ENCODE data around the gene DDX20. TPM values are rescaled to one million over a fixed set of nuclear protein-coding genes. Genes with fewer than 3 reads are reported as not detected.

Gene DDX20
- total and polyA plus RNA-seq, 2 experiments from 2014 or later = 11.5 to 24.2 TPM

DNA sequence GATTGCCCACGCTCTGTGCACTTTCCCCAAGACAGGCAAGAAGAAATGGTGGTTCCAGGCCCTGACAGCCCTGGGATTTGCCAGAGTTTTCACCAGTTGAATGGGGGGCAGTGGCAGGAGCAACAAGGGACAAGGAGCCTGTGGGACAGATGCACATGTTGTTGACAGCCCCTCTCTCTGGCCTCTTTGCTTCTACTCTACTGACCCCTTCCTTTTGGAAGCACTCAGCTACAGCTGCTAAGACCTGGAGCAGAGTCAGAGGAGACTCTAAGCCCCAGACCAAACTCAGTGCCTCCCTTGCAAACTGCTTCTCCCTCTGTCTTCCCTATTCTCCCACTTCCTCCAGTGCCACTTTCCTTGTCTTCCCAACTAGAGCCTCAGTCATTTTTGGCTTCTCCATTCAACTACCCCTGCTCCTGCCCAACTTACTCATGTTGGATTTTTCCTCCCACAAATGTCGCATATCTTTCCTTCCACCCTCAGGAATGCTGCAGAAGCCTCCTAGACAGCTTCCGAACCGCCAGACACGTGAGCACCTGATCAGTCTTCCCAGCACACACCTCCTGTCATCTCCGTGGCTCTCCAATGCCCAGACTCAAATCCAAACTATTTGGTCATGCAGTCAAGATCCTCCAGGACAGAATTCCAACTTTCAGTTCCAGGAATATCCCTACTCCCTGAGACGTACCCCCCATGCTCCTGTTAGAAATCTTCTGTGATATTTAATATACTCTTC lies 25.6 kb upstream of the DDX20 start:
- in situ Hi-C loops (cut with MboI) = no loop called here
- Histone ChIP-seq H3K9me3 (ENCODE audit: low read depth) (no peaks in the 10 kb centered on the region), H3K9ac (no peak overlapping the region), H3K27me3 (replicated peaks; ENCODE audit: insufficient read depth) (no peaks in the 10 kb centered on the region), H3F3A (ENCODE audit: insufficient read depth) (no peaks in the 10 kb centered on the region), H3K27ac (no peak overlapping the region), H3K4me3 (no peak overlapping the region), H3K79me2 (ENCODE audit: insufficient read depth) (no peaks in the 10 kb centered on the region), H3K9me2 (ENCODE audit: insufficient read depth) (no peaks in the 10 kb centered on the region), H3K36me3 (ENCODE audit: low read depth) (no peaks in the 10 kb centered on the region), H3K4me2 (ENCODE audit: unreplicated experiment) (no peak overlapping the region), H2AFZ (no peak overlapping the region), H4K20me1 (ENCODE audit: insufficient read depth) (no peaks in the 10 kb centered on the region), H3K4me1 (ENCODE audit: insufficient read depth) (peaks cover 11% of the 10 kb centered on the region)
- no peak for DNase-seq
- 78 to 82% methylated on average over 7 of the region's 7 CpGs for WGBS, 2 experiments (ENCODE audit: low coverage in 1 of 2, low lambda C conversion rate in 2 of 2, missing lambda C conversion rate in 2 of 2)
- no peak for TF ChIP-seq EZH2phosphoT487 (IDR thresholded peaks at IDR 0.05; ENCODE audit: insufficient read depth, low read depth)
- no peak for TF ChIP-seq EZH2 (IDR thresholded peaks at IDR 0.05; ENCODE audit: insufficient read depth, poor library complexity, severe bottlenecking)

GRCh38 chr1:111730706-111731105 lies 25.0 kb upstream of the DDX20 start:
- no peak overlapping the region for H3K9ac ChIP-seq
- no peaks in the 10 kb centered on the region for H3K79me2 ChIP-seq (ENCODE audit: insufficient read depth)
- no peaks in the 10 kb centered on the region for H3K36me3 ChIP-seq (ENCODE audit: low read depth)
- H3K9me3 ChIP-seq (ENCODE audit: low read depth) = no peaks in the 10 kb centered on the region
- H3K4me1 ChIP-seq (ENCODE audit: insufficient read depth) = peaks cover 11% of the 10 kb centered on the region
- 69 to 71% methylated on average over 4 of the region's 4 CpGs for WGBS, 2 experiments (ENCODE audit: low coverage in 1 of 2, low lambda C conversion rate in 2 of 2, missing lambda C conversion rate in 2 of 2)
- no peak overlapping the region for H3K4me2 ChIP-seq (ENCODE audit: unreplicated experiment)
- H3K4me3 ChIP-seq = no peak overlapping the region
- H4K20me1 ChIP-seq (ENCODE audit: insufficient read depth) = no peaks in the 10 kb centered on the region
- H3F3A ChIP-seq (ENCODE audit: insufficient read depth) = no peaks in the 10 kb centered on the region
- H3K27ac ChIP-seq = no peak overlapping the region
- in situ Hi-C loops (cut with MboI) = no loop called here
- H2AFZ ChIP-seq = no peak overlapping the region
- no peaks in the 10 kb centered on the region for H3K9me2 ChIP-seq (ENCODE audit: insufficient read depth)
- TF ChIP-seq EZH2 (IDR thresholded peaks at IDR 0.05; ENCODE audit: insufficient read depth, poor library complexity, severe bottlenecking) (no peak), EZH2phosphoT487 (IDR thresholded peaks at IDR 0.05; ENCODE audit: insufficient read depth, low read depth) (no peak)
- no peak for DNase-seq
- H3K27me3 ChIP-seq (replicated peaks; ENCODE audit: insufficient read depth) = no peaks in the 10 kb centered on the region

- in situ Hi-C loops (cut with MboI) = no loop called here
- Histone ChIP-seq H3F3A (ENCODE audit: insufficient read depth) (no peaks in the 10 kb centered on the region), H3K9ac (no peak overlapping the region), H2AFZ (no peak overlapping the region), H3K27me3 (replicated peaks; ENCODE audit: insufficient read depth) (no peaks in the 10 kb centered on the region), H3K9me3 (ENCODE audit: low read depth) (no peaks in the 10 kb centered on the region), H3K4me1 (ENCODE audit: insufficient read depth) (peaks cover 11% of the 10 kb centered on the region), H3K4me2 (ENCODE audit: unreplicated experiment) (no peak overlapping the region), H3K79me2 (ENCODE audit: insufficient read depth) (no peaks in the 10 kb centered on the region), H3K4me3 (no peak overlapping the region), H4K20me1 (ENCODE audit: insufficient read depth) (no peaks in the 10 kb centered on the region), H3K36me3 (ENCODE audit: low read depth) (no peaks in the 10 kb centered on the region), H3K9me2 (ENCODE audit: insufficient read depth) (no peaks in the 10 kb centered on the region), H3K27ac (no peak overlapping the region)
- DNase-seq = no peak
- 84 to 88% methylated on average over 6 of the region's 6 CpGs for WGBS, 2 experiments (ENCODE audit: low coverage in 1 of 2, low lambda C conversion rate in 2 of 2, missing lambda C conversion rate in 2 of 2)
- TF ChIP-seq EZH2phosphoT487 (IDR thresholded peaks at IDR 0.05; ENCODE audit: insufficient read depth, low read depth) (no peak), EZH2 (IDR thresholded peaks at IDR 0.05; ENCODE audit: insufficient read depth, poor library complexity, severe bottlenecking) (no peak)
Observed at GRCh38 chr1:111731956-111732355, 23.7 kb upstream of the DDX20 start.

- peaks cover 11% of the 10 kb centered on the region for H3K4me1 ChIP-seq (ENCODE audit: insufficient read depth)
- no peaks in the 10 kb centered on the region for H4K20me1 ChIP-seq (ENCODE audit: insufficient read depth)
- no peak overlapping the region for H3K4me2 ChIP-seq (ENCODE audit: unreplicated experiment)
- no peaks in the 10 kb centered on the region for H3K79me2 ChIP-seq (ENCODE audit: insufficient read depth)
- peak overlapping the region; percentile 17; the same call in 1 of the 2 replicates for H3K9ac ChIP-seq
- no peak overlapping the region for H3K4me3 ChIP-seq
- no peak for DNase-seq
- H3K36me3 ChIP-seq (ENCODE audit: low read depth) = no peaks in the 10 kb centered on the region
- no peaks in the 10 kb centered on the region for H3F3A ChIP-seq (ENCODE audit: insufficient read depth)
- 82 to 87% methylated on average over 7 of the region's 7 CpGs for WGBS, 2 experiments (ENCODE audit: low coverage in 1 of 2, low lambda C conversion rate in 2 of 2, missing lambda C conversion rate in 2 of 2)
- no peaks in the 10 kb centered on the region for H3K27me3 ChIP-seq (replicated peaks; ENCODE audit: insufficient read depth)
- no peaks in the 10 kb centered on the region for H3K9me2 ChIP-seq (ENCODE audit: insufficient read depth)
- no peak overlapping the region for H2AFZ ChIP-seq
- H3K27ac ChIP-seq = no peak overlapping the region
- no peak for TF ChIP-seq EZH2phosphoT487 (IDR thresholded peaks at IDR 0.05; ENCODE audit: insufficient read depth, low read depth)
- no peak for TF ChIP-seq EZH2 (IDR thresholded peaks at IDR 0.05; ENCODE audit: insufficient read depth, poor library complexity, severe bottlenecking)
- no peaks in the 10 kb centered on the region for H3K9me3 ChIP-seq (ENCODE audit: low read depth)
- in situ Hi-C loops (cut with MboI) = no loop called here
Observed at GRCh38 chr1:111732718-111733117, 23.0 kb upstream of the DDX20 start.
